GM13976 (cell line): ENCODE data around the gene EBF3.

Source experiments
- DNase-seq: peaks from one replicate; pipeline ENCODE4 v3.0.0; 2012; ENCODE audit warnings: low spot score
- in situ Hi-C: fragments of 300-500 bp; cut with MboI; formaldehyde crosslinking; loops from one replicate; pipeline ENCODE4 v1.12.0; 2022; ENCODE audit warnings: low sequenced_read_pairs, mixed read lengths, inconsistent platforms; ENCODE audit not compliant: unreplicated experiment
- TF ChIP-seq, protein P1 (sequence below): IDR thresholded peaks from 2 replicates; pipeline ENCODE4 v1.5.1; 2012; ENCODE audit warnings: borderline replicate concordance, mild to moderate bottlenecking; ENCODE audit not compliant: insufficient read depth; ENCODE audit errors: extremely low read depth, missing control alignments, control extremely low read depth

EBF3 gene

DNA sequence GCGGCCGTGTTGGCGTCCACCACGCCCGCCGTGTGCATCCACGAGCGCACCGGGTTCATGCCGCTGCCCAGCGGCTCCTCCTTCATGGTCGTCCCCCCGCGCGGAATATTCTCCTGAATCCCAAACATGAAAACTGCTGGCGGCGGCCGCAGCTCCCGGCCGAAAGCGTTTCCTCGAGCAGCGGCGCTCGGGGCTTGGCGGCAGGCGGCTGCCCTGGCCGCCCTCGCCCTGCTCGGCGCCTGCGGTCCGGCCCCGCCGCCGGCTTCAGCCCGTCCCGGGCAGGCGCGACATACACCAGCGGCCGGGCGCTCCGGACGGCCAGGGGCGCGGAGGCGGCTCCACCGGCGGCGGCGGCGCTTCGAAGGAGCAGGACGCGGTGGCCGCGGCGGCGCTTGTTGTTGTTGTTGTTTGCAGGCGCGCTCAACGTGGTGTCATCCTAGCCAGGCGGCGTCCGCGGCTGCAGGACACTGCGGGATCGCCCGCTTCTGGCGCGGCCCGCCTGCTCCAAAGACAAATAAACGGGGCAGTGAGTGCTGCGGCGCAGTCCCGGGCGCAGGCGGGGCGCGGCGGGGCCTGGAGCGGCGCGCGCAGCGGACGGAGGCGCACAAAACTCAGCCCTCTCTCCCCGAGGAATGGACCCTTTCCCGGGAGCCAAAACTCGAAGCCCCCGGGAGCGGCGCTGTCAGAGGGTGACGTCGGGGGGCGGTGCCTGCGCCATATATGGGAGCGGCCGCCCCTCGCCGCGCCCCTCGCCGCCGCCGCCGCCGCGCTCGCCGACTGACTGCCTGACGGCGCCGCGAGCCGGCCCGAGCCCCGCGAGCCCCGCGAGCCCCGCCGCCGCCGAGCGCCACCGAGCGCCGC is at the start of gene EBF3:
Gene EBF3 (minus strand): TSS at position 634 of the 861 bp plus-strand sequence. CDS start 506 bp downstream, at position 128.
- TF ChIP-seq, protein P1, sequence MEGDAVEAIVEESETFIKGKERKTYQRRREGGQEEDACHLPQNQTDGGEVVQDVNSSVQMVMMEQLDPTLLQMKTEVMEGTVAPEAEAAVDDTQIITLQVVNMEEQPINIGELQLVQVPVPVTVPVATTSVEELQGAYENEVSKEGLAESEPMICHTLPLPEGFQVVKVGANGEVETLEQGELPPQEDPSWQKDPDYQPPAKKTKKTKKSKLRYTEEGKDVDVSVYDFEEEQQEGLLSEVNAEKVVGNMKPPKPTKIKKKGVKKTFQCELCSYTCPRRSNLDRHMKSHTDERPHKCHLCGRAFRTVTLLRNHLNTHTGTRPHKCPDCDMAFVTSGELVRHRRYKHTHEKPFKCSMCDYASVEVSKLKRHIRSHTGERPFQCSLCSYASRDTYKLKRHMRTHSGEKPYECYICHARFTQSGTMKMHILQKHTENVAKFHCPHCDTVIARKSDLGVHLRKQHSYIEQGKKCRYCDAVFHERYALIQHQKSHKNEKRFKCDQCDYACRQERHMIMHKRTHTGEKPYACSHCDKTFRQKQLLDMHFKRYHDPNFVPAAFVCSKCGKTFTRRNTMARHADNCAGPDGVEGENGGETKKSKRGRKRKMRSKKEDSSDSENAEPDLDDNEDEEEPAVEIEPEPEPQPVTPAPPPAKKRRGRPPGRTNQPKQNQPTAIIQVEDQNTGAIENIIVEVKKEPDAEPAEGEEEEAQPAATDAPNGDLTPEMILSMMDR, result no peak
- no peak for DNase-seq
- in situ Hi-C loops, result loop anchor here (25.0 kb wide), 1 partner anchor 927 kb away; no protein-coding TSS in a partner anchor

DNA sequence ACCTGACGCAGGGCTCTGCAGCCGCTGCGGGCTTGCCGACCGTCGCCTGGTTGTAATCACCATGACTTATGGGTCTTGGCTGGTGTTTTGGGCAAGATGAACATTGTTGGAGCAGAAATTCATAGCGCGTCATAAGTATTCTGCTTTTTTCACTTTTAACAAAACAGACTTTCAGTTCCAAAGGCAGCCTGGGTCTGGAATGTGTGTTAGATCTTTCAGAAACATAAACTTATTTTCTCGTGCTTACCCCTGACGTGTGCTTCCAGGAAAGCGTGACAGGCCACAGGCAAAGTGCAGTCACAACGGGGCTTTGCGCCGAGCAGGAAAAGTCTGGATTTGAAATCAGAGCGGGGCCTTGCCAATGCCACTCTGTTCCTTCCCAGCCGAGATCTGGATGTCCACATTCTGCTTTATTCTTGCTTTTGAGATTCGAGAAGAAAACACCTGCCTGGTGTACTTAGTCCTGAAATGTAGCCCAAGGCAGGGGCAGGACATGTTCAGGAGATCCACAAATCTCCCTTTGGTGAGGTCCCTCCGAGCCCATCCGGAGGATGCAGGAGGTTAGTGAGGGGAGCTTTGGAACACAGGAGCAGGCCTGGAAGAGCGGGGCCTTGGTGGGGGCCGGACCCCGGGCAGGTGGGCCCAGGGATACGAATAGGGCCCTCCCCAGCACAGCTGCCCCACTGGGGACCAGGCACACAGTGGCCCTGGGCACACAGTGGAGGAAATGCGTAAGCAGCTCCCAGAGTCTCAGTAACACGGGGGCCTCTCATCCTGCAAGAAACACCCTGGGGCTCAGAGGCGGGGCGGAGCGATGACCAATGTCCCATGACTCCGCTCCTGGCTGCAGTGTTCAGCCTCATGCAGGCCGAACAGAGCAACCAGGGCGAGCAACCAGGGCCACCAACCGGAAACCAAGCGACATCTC is 49.5 kb upstream of the EBF3 start:
- DNase-seq, result peak; percentile 28
- TF ChIP-seq, protein P1, result no peak
- in situ Hi-C loops, result no loop called here

DNA sequence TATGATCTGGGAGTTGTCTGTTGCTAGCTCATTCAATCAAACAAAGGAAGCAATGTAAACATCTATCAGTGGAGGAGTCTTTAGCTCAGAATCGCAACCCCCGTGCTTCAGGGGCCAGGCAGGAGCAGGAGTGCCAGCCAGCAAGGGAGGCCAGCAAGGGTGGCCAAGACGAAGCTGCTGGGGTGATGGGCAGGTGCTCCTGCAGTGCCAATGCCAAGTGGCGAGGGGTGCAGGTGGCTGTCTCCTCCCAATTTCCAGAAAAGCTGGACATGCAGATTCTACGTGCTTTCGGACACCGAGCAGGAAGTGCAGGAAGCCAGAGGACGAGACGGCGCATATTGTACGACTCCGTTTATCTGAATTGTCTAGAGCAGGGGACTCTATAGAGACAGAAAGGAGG is 48.1 kb upstream of the EBF3 start:
- TF ChIP-seq, protein P1, result no peak
- peak; percentile 23 for DNase-seq
- in situ Hi-C loops, result no loop called here

DNA sequence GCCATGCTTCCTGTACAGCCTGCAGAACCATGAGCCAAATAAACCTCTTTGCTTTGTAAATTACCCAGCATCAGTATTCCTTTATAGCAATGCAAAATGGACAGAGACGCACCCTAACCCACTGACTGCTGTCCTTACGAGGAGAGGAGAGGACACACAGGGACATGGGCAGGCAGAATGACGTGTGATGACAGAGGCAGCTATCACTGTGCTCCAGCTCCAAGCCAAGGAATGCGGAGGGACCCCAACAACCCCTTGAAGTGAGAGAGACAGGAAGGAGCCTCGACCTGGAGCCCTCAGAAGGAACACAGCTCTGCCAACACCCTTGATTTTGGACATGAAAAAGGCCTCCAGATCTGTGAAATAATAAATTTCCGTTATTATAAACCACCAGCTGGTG is 46.6 kb upstream of the EBF3 start:
- TF ChIP-seq, protein P1, result no peak
- DNase-seq, result peak; percentile 9
- in situ Hi-C loops, result no loop called here

DNA sequence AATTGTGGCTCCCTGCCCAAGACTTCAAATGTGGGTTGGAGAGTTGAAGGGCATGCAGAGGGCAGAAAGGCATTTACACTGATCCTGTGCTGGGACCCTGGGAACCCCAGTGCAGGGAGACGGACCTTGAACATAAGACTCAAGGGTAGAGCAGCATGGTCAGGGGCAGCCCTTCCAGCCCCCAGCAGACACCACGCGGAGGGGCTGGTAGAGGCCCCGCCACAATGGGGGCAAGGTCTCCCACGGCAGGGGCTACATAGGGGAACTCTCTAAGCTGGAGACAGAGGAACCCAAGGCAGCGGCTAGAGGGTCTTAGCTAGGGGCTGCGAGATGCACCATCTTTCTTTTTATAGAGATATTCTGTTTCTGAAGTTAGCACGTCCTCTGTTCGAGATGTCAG is 45.2 kb upstream of the EBF3 start:
- TF ChIP-seq, protein P1, result no peak
- peak; percentile 6 for DNase-seq
- in situ Hi-C loops, result no loop called here
